ENCODE results near the gene SCN10A.
A peak's percentile ranks its signal among the peaks of the same experiment; 100 is the strongest.

SCN10A gene

DNA sequence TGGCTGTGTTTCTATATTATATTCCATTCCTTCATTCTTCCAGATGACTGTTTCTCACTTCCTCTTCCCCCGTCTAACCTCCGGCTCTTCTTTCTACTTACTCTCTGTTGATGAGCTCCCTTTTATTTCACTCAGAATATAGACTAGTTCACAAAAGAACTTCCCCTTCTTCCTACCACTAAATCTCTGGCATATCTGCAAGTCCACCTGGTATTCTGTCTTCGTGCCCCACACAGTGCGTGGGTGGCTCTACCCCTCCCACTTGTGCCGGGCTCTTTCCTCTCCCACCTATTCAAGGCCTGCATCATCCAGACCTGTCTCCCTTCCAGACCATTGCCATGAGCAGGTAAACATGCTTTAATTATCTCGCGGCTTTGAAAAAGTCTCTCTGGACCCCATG is 73.0 kb downstream of the SCN10A start:
- FAIRE-seq = no peak
- DNase-seq (ENCODE audit: insufficient read length, low spot score) = no peak
- TF ChIP-seq SPI1 (IDR thresholded peaks at IDR 0.05; ENCODE audit: low read depth, low read length) (peak; percentile 64), POLR2A (IDR thresholded peaks at IDR 0.05; ENCODE audit: low read depth, low read length) (no peak)

DNA sequence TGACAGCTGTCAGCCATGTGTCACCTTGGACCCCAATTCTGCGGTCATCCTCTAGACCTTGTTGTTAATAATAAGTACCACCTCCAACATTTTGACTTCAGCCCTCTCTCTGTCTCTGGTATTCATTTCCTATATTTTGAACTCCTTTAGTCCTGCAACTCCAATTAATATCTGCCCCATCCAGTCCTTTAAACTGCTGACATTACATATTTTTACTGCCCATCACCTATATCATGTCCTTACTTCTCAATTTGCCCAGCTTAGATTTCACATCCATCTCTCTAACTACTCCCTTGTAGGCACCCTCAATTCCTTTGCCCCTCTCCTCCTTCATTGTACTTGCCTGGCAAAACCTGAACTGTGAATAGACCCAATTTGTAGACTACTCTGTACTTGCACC is 73.5 kb downstream of the SCN10A start:
- FAIRE-seq = no peak
- TF ChIP-seq POLR2AphosphoS5 (IDR thresholded peaks at IDR 0.05; ENCODE audit: low read depth, low read length) (no peak), SPI1 (IDR thresholded peaks at IDR 0.05; ENCODE audit: low read depth, low read length) (no peak), POLR2A (IDR thresholded peaks at IDR 0.05; ENCODE audit: low read depth, low read length) (no peak), POU2F2 (IDR thresholded peaks at IDR 0.05; ENCODE audit: low read depth, low read length) (no peak), PAX5 (IDR thresholded peaks at IDR 0.05; ENCODE audit: insufficient read depth, low read length, severe bottlenecking) (no peak), TAF1 (IDR thresholded peaks at IDR 0.05; ENCODE audit: low read depth, low read length) (no peak)
- no peak for DNase-seq (ENCODE audit: insufficient read length, low spot score)

DNA sequence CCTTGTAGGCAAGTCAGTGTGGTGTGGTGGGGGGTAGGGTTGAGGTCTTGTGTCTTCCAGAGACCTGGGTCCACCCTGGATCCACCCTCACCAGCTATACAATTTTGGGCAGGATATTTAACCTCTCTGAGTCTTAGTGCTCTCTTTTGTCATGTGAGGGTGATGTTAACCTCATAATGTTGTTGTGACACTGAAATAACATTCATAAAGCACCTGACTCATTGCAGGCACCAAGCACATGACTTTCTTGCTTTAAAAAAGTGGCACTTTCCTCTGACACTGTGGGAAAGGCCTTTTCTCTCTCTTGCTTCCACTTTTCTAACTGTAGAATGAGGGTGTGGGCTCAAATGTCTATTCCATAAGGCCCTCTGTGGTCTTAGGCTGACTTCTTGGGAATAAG is 75.5 kb downstream of the SCN10A start:
- no peak for DNase-seq (ENCODE audit: insufficient read length, low spot score)
- TF ChIP-seq SPI1 (IDR thresholded peaks at IDR 0.05; ENCODE audit: low read depth, low read length) (no peak), POLR2A (IDR thresholded peaks at IDR 0.05; ENCODE audit: low read depth, low read length) (no peak), TAF1 (IDR thresholded peaks at IDR 0.05; ENCODE audit: low read depth, low read length) (no peak), POLR2AphosphoS5 (IDR thresholded peaks at IDR 0.05; ENCODE audit: low read depth, low read length) (no peak), PAX5 (IDR thresholded peaks at IDR 0.05; ENCODE audit: insufficient read depth, low read length, severe bottlenecking) (no peak), POU2F2 (IDR thresholded peaks at IDR 0.05; ENCODE audit: low read depth, low read length) (no peak)
- no peak for FAIRE-seq

DNA sequence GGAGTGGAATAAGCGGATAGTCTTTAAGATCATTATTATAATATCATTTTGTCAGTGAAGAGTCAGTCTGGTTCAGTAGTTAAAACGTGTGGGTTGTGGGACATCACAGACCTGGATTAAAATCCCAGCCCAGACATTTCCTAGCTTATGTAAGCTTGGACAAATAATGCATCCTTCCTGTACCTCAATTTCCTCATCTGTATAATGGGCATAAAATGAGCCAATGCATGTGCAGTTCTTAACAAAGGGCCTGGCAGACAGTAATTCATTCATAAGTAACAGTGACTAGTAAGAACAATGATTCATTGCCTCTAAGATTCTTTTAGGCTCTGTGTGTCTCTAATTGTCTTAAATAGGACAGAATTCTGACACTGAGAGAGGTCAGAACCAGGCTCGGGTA is 76.1 kb downstream of the SCN10A start:
- TF ChIP-seq POLR2A (IDR thresholded peaks at IDR 0.05; ENCODE audit: low read depth, low read length) = no peak
- no peak for TF ChIP-seq POU2F2 (IDR thresholded peaks at IDR 0.05; ENCODE audit: low read depth, low read length)
- no peak for TF ChIP-seq TAF1 (IDR thresholded peaks at IDR 0.05; ENCODE audit: low read depth, low read length)
- FAIRE-seq (no peak), DNase-seq (ENCODE audit: insufficient read length, low spot score) (no peak)

DNA sequence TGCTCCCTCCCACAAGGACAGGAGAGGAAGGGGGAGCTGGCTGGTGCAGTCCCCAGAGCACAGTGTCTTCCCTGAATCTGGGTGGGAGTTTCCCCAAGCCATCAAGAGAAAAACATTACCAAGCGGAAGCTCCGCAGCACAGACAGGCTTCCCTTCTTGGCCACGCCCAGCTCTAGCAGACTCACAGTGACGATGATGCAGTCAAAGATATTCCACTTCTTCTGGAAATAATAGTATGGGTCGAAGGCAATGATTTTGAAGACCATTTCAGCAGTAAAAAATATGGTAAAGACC is 76.7 kb downstream of the SCN10A start:
- TF ChIP-seq SPI1 (IDR thresholded peaks at IDR 0.05; ENCODE audit: low read depth, low read length) (no peak), POLR2AphosphoS5 (IDR thresholded peaks at IDR 0.05; ENCODE audit: low read depth, low read length) (no peak), PAX5 (IDR thresholded peaks at IDR 0.05; ENCODE audit: insufficient read depth, low read length, severe bottlenecking) (no peak), TAF1 (IDR thresholded peaks at IDR 0.05; ENCODE audit: low read depth, low read length) (no peak), POU2F2 (IDR thresholded peaks at IDR 0.05; ENCODE audit: low read depth, low read length) (no peak), POLR2A (IDR thresholded peaks at IDR 0.05; ENCODE audit: low read depth, low read length) (no peak)
- DNase-seq (ENCODE audit: insufficient read length, low spot score) (no peak), FAIRE-seq (no peak)

DNA sequence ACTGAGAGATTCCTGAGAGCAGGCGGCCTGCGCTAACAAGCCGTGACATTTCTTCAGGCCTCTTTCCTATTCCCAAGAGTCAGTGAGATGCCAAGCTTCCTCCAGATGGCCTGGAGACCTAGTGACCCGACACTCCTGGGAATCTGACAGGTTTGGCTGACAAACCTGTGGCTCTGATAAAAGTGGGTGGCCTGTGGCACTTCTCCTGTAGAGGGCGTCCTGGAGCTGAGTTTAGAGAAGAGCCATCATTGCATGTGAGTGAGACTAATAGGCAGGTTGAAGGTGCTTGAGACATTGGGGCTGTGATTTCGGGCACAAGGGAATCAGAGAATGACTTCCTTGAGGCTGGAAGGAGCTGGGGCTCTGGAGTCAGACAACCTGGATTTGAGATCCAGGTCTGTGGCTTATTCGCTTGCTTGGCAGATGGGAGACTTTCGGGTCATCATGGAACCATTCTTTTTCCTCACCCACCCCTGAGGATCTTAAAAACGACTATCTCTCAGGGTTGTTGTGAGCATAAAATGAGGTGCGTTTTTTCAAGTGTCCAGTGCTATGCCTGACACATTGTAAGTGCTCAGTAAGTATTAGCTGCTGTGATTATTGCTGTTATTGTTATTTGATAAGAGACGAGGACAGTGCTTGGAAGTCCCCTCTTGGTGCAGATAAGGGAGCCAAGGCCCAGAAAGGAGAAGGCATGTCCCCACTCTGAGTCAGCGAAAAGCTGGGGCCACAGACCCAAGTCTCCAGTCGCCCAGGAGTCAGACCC is 77.2 kb downstream of the SCN10A start:
- DNase-seq (ENCODE audit: insufficient read length, low spot score) (peak; percentile 32), FAIRE-seq (no peak)
- TF ChIP-seq SPI1 (IDR thresholded peaks at IDR 0.05; ENCODE audit: low read depth, low read length) (no peak), TAF1 (IDR thresholded peaks at IDR 0.05; ENCODE audit: low read depth, low read length) (no peak)

DNA sequence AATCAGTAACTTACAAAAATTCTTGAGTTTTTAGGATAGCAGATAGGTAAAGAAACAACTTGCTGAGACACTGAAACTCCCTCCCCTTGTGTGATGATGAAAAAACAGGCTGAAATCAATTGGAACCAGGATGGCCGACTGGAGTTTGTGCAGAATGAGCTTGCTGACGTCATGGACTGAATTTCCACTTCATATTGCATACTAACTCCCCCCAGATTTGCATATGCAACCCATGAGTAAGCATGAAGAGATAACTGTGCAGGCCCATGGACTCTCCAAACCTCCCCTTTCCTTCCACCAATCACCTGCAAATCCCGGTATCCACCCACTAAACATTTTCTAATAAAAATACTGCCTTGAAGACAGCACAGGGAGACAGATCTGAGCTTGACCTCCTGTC is 84.5 kb downstream of the SCN10A start:
- FAIRE-seq = no peak

DNA sequence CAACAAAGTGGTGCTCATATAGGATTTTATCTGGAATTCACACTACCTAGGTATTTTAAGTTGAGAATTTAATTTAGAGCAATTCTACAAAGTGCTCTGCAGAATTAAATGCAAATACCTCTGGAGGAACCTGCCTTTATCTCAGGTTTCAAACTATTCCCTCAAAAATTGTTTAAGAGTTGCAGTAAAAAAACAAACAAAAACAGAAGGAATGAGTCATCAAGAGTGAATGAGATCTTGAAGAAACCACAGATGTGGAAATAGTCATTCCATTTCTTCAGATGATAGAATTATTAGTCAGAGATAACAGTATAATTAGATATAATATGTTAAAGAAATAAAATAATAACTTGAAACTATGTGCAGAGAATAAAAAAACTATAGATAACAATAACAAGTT is 85.7 kb downstream of the SCN10A start:
- TF ChIP-seq TAF1 (IDR thresholded peaks at IDR 0.05; ENCODE audit: low read depth, low read length) = no peak
- TF ChIP-seq PAX5 (IDR thresholded peaks at IDR 0.05; ENCODE audit: insufficient read depth, low read length, severe bottlenecking) = no peak
- no peak for TF ChIP-seq POLR2AphosphoS5 (IDR thresholded peaks at IDR 0.05; ENCODE audit: low read depth, low read length)
- TF ChIP-seq POLR2A (IDR thresholded peaks at IDR 0.05; ENCODE audit: low read depth, low read length) = no peak
- no peak for TF ChIP-seq POU2F2 (IDR thresholded peaks at IDR 0.05; ENCODE audit: low read depth, low read length)
- no peak for TF ChIP-seq SPI1 (IDR thresholded peaks at IDR 0.05; ENCODE audit: low read depth, low read length)
- FAIRE-seq (no peak), DNase-seq (ENCODE audit: insufficient read length, low spot score) (no peak)

More for the DNA sequence above, 84.5 kb downstream of the SCN10A start:
- no peak for DNase-seq (ENCODE audit: insufficient read length, low spot score)
- TF ChIP-seq POLR2AphosphoS5 (IDR thresholded peaks at IDR 0.05; ENCODE audit: low read depth, low read length) = no peak
- TF ChIP-seq PAX5 (IDR thresholded peaks at IDR 0.05; ENCODE audit: insufficient read depth, low read length, severe bottlenecking) = no peak
- TF ChIP-seq SPI1 (IDR thresholded peaks at IDR 0.05; ENCODE audit: low read depth, low read length) = no peak
- 0 out of 2 replicates have a peak, but pooled peaks have one; percentile 42 for TF ChIP-seq POU2F2 (IDR thresholded peaks at IDR 0.05; ENCODE audit: low read depth, low read length)

DNA sequence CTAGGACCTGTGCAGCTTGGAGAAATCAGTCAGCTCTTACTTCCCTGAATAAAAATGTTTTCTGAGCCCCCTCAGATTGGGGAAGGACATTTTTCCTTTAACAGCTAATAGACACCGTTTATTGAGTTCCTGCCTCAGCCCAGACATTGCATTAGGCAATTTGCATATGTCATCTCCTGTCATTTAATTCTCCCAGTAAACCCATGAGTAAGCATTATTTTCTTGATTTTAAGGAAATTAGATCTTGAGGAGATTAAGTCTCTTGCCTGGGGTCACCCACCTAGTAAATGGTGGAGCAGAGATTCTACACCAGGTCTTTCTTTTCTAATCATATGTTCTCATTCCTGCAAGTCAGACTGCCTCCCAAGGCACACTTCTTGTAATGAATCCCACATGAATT is 88.0 kb downstream of the SCN10A start:
- no peak for TF ChIP-seq PAX5 (IDR thresholded peaks at IDR 0.05; ENCODE audit: insufficient read depth, low read length, severe bottlenecking)
- TF ChIP-seq POLR2AphosphoS5 (IDR thresholded peaks at IDR 0.05; ENCODE audit: low read depth, low read length) = no peak
- TF ChIP-seq POU2F2 (IDR thresholded peaks at IDR 0.05; ENCODE audit: low read depth, low read length) = no peak
- TF ChIP-seq TAF1 (IDR thresholded peaks at IDR 0.05; ENCODE audit: low read depth, low read length) = no peak
- TF ChIP-seq POLR2A (IDR thresholded peaks at IDR 0.05; ENCODE audit: low read depth, low read length) = no peak
- no peak for TF ChIP-seq SPI1 (IDR thresholded peaks at IDR 0.05; ENCODE audit: low read depth, low read length)
- DNase-seq (ENCODE audit: insufficient read length, low spot score) (no peak), FAIRE-seq (no peak)

DNA sequence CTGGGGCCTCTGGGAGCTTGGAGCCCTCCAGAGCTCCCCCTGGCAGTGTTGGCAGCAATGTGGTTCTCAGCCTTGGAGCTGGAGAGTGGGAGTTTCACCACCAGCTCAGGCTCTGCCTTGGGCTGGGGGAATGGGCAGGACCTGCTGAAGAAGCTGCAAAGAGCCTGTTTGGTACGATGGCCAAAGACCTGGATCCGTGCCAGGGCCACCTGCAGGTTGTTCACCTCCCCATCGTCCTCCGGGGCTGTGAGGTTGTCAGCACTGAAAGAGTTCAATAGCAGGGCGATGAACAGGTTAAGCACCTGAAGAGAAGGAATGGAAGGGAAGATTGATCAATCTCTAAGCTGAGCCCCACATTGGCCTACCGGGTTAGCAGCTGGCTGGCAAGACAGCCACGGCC is 89.3 kb downstream of the SCN10A start:
- no peak for FAIRE-seq
- no peak for DNase-seq (ENCODE audit: insufficient read length, low spot score)

More for the DNA sequence above, 89.3 kb downstream of the SCN10A start:
- no peak for TF ChIP-seq TAF1 (IDR thresholded peaks at IDR 0.05; ENCODE audit: low read depth, low read length)
- TF ChIP-seq POLR2AphosphoS5 (IDR thresholded peaks at IDR 0.05; ENCODE audit: low read depth, low read length) = no peak
- TF ChIP-seq POU2F2 (IDR thresholded peaks at IDR 0.05; ENCODE audit: low read depth, low read length) = no peak
- TF ChIP-seq POLR2A (IDR thresholded peaks at IDR 0.05; ENCODE audit: low read depth, low read length) = no peak
- TF ChIP-seq PAX5 (IDR thresholded peaks at IDR 0.05; ENCODE audit: insufficient read depth, low read length, severe bottlenecking) = no peak

Data from GM12891 (cell line).